GM23248 (cell line): ENCODE results near the gene RNF128.

Experiments used
- EZH2 ChIP-seq: fragments of 200-600 bp; sonication (generic); IDR thresholded peaks from 2 replicates; pipeline ENCODE4 v1.6.1; 2018; ENCODE audit warnings: antibody characterized with exemption, mild to moderate bottlenecking; ENCODE audit not compliant: insufficient read depth, poor library complexity, severe bottlenecking
- EZH2phosphoT487 ChIP-seq: fragments of 200-600 bp; sonication (generic); IDR thresholded peaks from 2 replicates; pipeline ENCODE4 v1.6.1; 2018; ENCODE audit warnings: antibody characterized with exemption, moderate library complexity, mild to moderate bottlenecking, low read depth; ENCODE audit not compliant: insufficient read depth

DNA sequence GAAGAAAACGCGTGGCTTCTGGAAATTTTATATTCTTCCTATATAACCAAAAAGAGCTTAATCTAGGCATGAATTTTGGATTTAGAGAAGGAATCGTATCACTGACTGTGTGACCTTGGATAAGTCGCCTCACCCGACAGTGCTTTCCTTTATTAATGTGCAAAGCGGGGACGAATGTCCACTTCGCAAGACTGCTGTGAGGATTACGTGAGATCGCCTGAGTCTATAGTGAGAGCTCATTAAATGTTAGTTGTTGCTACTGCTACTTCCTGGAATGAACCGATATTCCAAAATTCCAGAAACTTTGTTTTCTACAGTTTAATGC, 75.5 kb downstream of the RNF128 start:
- TF ChIP-seq EZH2 (no peak), EZH2phosphoT487 (no peak)
